KMS-11 (cell line): ENCODE data around the gene ANLN.

Experiments
- H2AFZ ChIP-seq: fragments of 200-600 bp; sonication (generic); 2 replicates; pipeline ENCODE4 v1.6.1; 2016; ENCODE audit warnings: antibody characterized with exemption, mixed run types, low read depth
- H3K27ac ChIP-seq: fragments of 200-600 bp; sonication (generic); 2 replicates; pipeline ENCODE4 v1.6.1; 2016; ENCODE audit warnings: mild to moderate bottlenecking, mixed run types
- H3K27me3 ChIP-seq: fragments of 200-600 bp; sonication (generic); 2 replicates; pipeline ENCODE4 v1.6.1; 2017; ENCODE audit warnings: mild to moderate bottlenecking, low read depth, mixed run types, moderate library complexity; ENCODE audit not compliant: insufficient read depth
- H3K36me3 ChIP-seq: fragments of 200-600 bp; sonication (generic); 2 replicates; pipeline ENCODE4 v1.6.1; 2017; ENCODE audit warnings: mild to moderate bottlenecking, mixed run types; ENCODE audit not compliant: insufficient read depth
- H3K4me1 ChIP-seq: fragments of 200-600 bp; sonication (generic); 2 replicates; pipeline ENCODE4 v1.6.1; 2016; ENCODE audit warnings: mild to moderate bottlenecking, low read depth, mixed run types; ENCODE audit not compliant: poor library complexity, severe bottlenecking
- H3K4me2 ChIP-seq: fragments of 200-600 bp; sonication (generic); 2 replicates; pipeline ENCODE4 v1.7.0; 2016; ENCODE audit warnings: mild to moderate bottlenecking, mixed run types
- H3K4me3 ChIP-seq: fragments of 200-600 bp; sonication (generic); IDR thresholded peaks from 2 replicates; pipeline ENCODE4 v1.6.1; 2017; ENCODE audit warnings: low read depth, low read length, mixed read lengths; ENCODE audit not compliant: insufficient read depth
- H3K79me2 ChIP-seq: fragments of 200-600 bp; sonication (generic); 2 replicates; pipeline ENCODE4 v1.6.1; 2016; ENCODE audit warnings: low read depth, mixed run types; ENCODE audit not compliant: insufficient read depth
- H3K9ac ChIP-seq: fragments of 200-600 bp; sonication (generic); 2 replicates; pipeline ENCODE4 v1.6.1; 2016; ENCODE audit warnings: mild to moderate bottlenecking, mixed run types
- H4K20me1 ChIP-seq: fragments of 200-600 bp; sonication (generic); 2 replicates; pipeline ENCODE4 v1.6.1; 2016; ENCODE audit warnings: mild to moderate bottlenecking, mixed run types; ENCODE audit not compliant: insufficient read depth
- CTCF ChIP-seq: fragments of 200-600 bp; sonication (generic); conservative IDR thresholded peaks from 2 replicates; pipeline ENCODE4 v1.6.1; 2017; ENCODE audit warnings: low read depth, mild to moderate bottlenecking, antibody characterized with exemption, low read length, moderate library complexity, mixed read lengths

The ANLN gene

DNA sequence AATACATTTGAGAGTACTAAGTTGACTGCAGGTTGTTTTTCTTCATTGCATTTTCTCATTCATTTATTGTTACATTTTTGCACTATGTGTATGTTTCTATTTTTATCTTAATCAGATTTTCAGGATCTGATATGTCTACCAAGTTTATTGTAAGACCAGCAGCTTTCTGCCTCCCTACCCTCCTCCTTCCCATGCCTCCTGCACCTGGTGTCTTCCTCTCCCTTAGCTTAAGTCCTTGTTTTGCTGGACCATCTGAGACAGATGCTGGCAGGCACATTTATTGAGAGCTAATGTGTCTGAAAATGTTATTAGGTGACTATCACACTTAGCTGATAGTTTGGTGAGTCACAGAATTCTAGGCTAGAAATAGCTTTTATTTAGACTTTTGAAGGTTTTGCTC, 79.6 kb downstream of the ANLN start:
- Histone ChIP-seq H3K9ac (no peak overlapping the region), H3K27me3 (no peaks in the 10 kb centered on the region), H3K4me3 (no peak overlapping the region), H3K4me1 (no peaks in the 10 kb centered on the region), H3K4me2 (no peak overlapping the region), H2AFZ (no peak overlapping the region), H3K36me3 (no peaks in the 10 kb centered on the region), H3K79me2 (no peaks in the 10 kb centered on the region), H4K20me1 (no peaks in the 10 kb centered on the region), H3K27ac (no peak overlapping the region)
- no peak for TF ChIP-seq CTCF

- H3K27me3 ChIP-seq = no peaks in the 10 kb centered on the region
- H3K4me2 ChIP-seq = no peak overlapping the region
- no peaks in the 10 kb centered on the region for H3K36me3 ChIP-seq
- no peak for TF ChIP-seq CTCF
- H4K20me1 ChIP-seq = no peaks in the 10 kb centered on the region
- H2AFZ ChIP-seq = no peak overlapping the region
- no peak overlapping the region for H3K9ac ChIP-seq
- H3K4me1 ChIP-seq = no peaks in the 10 kb centered on the region
- no peak overlapping the region for H3K27ac ChIP-seq
- no peak overlapping the region for H3K4me3 ChIP-seq
- H3K79me2 ChIP-seq = no peaks in the 10 kb centered on the region
Observed at GRCh38 chr7:36472141-36472729, 82.6 kb downstream of the ANLN start.

DNA sequence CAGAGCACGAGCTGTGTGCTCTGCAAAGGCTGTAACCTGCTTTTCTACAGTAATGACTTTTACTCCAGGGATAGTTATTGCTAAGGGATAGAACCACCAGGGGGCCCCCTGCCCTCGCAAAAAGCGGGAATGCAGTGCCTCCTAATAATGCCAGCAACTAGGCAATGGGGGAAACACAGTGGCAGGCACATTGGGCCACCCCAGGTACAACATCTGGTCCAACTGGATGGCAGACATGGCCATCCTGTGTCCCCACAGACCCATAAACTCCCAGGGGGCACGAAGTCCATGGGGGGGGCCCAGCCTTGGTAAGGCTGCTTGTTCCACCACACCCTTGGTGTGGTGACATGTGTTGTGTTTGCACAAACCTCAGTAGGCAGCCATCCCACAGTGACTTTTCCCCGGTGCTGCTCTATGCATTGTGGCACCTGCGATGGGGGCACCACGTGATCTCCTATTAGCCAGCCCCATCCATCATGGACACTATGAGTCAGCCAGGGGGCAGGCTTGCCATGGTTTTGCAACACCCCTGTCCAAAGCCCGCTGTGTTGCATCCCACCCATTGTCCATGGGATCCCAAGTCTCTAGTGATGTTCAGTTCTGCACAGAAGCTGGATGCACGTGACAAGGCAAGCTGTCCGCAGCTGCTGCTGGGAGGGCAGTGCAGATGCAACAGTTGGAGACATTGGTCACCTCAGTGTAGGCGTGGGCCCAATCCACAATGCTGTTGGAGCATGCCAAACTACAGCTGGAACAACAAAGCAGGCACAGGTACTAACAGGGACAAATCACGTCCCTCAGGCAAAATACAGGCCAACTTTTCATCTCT, 84.0 kb downstream of the ANLN start:
- H3K27ac ChIP-seq = no peak overlapping the region

DNA sequence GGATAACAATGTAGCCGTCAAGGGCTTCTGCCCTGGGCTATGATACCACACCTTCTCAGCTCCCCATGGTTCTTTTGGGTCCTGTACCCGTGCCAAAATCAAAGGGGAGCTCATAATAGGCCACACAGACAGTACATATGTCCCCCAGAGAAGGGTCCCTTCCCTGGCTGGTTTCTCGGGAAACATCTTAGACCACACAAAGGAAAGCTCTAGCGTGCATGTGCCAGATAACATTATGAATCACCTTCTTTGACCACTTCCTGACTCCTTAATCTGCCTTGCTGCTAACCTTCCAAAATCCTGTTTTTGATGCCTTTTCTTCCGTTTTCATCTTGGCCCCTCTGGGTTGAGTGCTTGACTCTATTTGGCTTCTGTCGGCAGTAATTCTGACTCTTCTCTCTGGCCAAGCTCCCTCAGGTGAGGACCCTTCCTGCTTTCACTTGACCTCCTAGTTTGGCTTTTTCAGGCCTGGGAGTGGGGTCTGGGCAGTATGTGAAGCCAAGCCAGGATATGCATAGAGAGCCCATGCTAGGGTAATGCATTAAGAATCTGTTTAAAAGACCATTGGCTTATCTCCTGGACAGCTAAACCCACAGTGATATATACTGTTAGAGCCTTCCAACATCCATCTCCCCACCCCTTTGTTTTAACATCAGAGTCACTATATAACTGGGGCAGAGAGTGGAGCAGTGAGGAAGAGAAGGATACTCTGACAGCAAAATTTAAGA, 84.8 kb downstream of the ANLN start:
- Histone ChIP-seq H3K4me3 (no peak overlapping the region), H3K4me1 (no peaks in the 10 kb centered on the region), H4K20me1 (no peaks in the 10 kb centered on the region), H3K27me3 (no peaks in the 10 kb centered on the region), H3K27ac (no peak overlapping the region), H3K9ac (no peak overlapping the region), H3K4me2 (no peak overlapping the region), H3K79me2 (no peaks in the 10 kb centered on the region), H3K36me3 (no peaks in the 10 kb centered on the region), H2AFZ (no peak overlapping the region)
- no peak for TF ChIP-seq CTCF

More for the DNA sequence above, 84.0 kb downstream of the ANLN start:
- Histone ChIP-seq H3K36me3 (no peaks in the 10 kb centered on the region), H3K27me3 (no peaks in the 10 kb centered on the region), H3K4me3 (no peak overlapping the region), H3K9ac (no peak overlapping the region), H3K4me1 (no peaks in the 10 kb centered on the region), H4K20me1 (no peaks in the 10 kb centered on the region), H3K79me2 (no peaks in the 10 kb centered on the region), H2AFZ (no peak overlapping the region), H3K4me2 (no peak overlapping the region)
- TF ChIP-seq CTCF = peak; percentile 81
